ENCODE results near the gene PDGFD. TPM values are rescaled to one million over a fixed set of nuclear protein-coding genes. Genes with fewer than 3 reads are reported as not detected.
A peak's percentile ranks its signal among the peaks of the same experiment; 100 is the strongest.

The PDGFD gene
- total RNA-seq, 1 donor from 2014 or later = 10.9 TPM

DNA sequence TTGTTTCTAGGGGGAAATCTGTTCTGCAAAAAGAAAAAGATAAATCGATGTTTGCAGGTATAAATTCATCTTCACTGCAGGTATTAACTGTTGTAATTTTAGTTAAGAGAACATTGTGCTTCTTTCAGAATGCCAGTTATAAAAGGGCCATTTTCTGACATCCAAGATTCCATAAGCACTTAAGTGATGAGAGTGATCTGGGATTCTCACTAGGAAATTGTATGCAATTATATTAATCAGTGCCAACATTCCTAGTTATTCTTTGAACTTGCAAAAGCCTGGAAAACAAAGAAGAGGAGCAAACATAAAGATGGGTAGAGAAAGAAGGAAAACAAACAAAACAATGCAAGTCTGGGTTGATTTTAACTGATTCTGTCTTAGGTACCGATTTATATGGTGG is 122.2 kb downstream of the PDGFD start:
- Histone ChIP-seq H3K27ac (replicated peaks) (no peak overlapping the region), H3K27me3 (ENCODE audit: low read depth) (no peaks in the 10 kb centered on the region), H3K9me3 (replicated peaks) (peaks cover under 1% of the 10 kb centered on the region), H3K4me3 (no peak overlapping the region), H3K36me3 (no peaks in the 10 kb centered on the region), H3K4me1 (no peaks in the 10 kb centered on the region)
- intact Hi-C loops (cut with micrococcal nuclease) = no loop called here
- TF ChIP-seq, protein P1, sequence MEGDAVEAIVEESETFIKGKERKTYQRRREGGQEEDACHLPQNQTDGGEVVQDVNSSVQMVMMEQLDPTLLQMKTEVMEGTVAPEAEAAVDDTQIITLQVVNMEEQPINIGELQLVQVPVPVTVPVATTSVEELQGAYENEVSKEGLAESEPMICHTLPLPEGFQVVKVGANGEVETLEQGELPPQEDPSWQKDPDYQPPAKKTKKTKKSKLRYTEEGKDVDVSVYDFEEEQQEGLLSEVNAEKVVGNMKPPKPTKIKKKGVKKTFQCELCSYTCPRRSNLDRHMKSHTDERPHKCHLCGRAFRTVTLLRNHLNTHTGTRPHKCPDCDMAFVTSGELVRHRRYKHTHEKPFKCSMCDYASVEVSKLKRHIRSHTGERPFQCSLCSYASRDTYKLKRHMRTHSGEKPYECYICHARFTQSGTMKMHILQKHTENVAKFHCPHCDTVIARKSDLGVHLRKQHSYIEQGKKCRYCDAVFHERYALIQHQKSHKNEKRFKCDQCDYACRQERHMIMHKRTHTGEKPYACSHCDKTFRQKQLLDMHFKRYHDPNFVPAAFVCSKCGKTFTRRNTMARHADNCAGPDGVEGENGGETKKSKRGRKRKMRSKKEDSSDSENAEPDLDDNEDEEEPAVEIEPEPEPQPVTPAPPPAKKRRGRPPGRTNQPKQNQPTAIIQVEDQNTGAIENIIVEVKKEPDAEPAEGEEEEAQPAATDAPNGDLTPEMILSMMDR (IDR thresholded peaks at IDR 0.05; ENCODE audit: borderline replicate concordance) = no peak
- DNase-seq = no peak

DNA sequence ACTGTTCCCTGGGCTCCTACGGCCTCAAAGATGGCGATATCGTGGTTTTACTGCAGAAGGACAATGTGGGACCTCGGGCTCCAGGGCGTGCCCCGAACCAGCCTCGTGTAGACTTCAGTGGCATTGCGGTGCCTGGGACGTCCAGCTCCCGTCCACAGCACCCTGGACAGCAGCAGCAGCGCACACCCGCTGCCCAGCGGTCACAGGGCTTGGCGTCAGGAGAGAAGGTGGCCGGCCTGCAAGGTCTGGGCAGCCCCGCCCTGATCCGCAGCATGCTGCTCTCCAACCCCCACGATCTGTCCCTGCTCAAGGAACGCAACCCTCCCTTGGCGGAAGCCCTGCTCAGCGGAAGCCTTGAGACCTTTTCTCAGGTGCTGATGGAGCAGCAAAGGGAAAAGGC is 127.0 kb downstream of the PDGFD start:
- intact Hi-C loops (cut with micrococcal nuclease) = no loop called here

DNA sequence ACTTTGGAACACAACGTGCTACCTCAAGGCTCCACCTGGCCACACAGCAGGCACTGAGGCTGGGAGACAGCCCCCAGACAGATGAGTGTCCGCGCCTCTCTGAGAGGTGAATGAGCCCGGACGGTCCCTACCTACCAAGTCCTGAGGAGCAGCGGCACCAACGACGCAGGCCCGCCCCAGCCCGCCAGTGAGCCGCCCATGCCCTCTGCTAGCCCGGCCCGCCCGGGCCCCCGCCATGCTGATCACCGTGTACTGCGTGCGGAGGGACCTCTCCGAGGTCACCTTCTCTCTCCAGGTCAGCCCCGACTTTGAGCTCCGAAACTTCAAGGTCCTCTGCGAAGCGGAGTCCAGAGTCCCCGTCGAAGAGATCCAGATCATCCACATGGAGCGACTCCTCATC is 127.4 kb downstream of the PDGFD start, which contains the start of gene DDI1:
DDI1 (plus strand) TSS at position 53 of the 400 bp plus-strand sequence; CDS start at position 236, 183 bp downstream.
- Histone ChIP-seq H3K27me3 (ENCODE audit: low read depth) (no peaks in the 10 kb centered on the region), H3K27ac (replicated peaks) (no peak within 1 kb of the TSS), H3K4me1 (peaks cover 14% of the 10 kb centered on the region), H3K4me3 (no peak within 1 kb of the TSS), H3K9me3 (replicated peaks) (peaks cover 4% of the 10 kb centered on the region), H3K36me3 (no peaks in the 10 kb centered on the region)
- TF ChIP-seq, protein P1 (IDR thresholded peaks at IDR 0.05; ENCODE audit: borderline replicate concordance) = no peak
- no peak for DNase-seq
- intact Hi-C loops (cut with micrococcal nuclease) = no loop called here

More for the DNA sequence above, 127.0 kb downstream of the PDGFD start:
- Histone ChIP-seq H3K27me3 (ENCODE audit: low read depth) (no peaks in the 10 kb centered on the region), H3K4me3 (no peak overlapping the region), H3K36me3 (no peaks in the 10 kb centered on the region), H3K4me1 (peaks cover 14% of the 10 kb centered on the region), H3K27ac (replicated peaks) (no peak overlapping the region), H3K9me3 (replicated peaks) (peaks cover under 1% of the 10 kb centered on the region)
- no peak for DNase-seq
- TF ChIP-seq, protein P1 (IDR thresholded peaks at IDR 0.05; ENCODE audit: borderline replicate concordance) = no peak

DNA sequence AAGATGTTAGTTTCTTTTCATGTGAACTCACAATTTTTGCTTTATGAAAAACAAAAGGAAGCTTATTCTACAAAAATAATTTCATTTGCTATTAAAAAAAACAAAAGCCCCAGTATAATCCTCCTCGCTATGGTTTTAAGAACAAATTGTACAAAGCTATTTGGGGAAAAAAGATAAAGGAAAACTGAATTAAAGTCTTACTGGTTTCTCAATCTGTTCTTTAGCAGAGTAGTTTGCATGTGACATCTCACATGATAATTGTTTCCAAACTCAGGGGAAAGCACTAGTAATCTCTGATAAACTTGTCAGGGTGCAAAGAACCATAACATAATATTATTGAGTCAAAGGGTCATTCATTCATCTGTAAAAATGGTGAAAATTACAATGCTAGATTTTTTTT is 130.4 kb downstream of the PDGFD start:
- Histone ChIP-seq H3K4me1 (peaks cover 14% of the 10 kb centered on the region), H3K27ac (replicated peaks) (peak overlapping the region; percentile 41), H3K9me3 (replicated peaks) (peaks cover 10% of the 10 kb centered on the region), H3K27me3 (ENCODE audit: low read depth) (no peaks in the 10 kb centered on the region), H3K36me3 (no peaks in the 10 kb centered on the region), H3K4me3 (no peak overlapping the region)
- intact Hi-C loops (cut with micrococcal nuclease) = no loop called here
- TF ChIP-seq, protein P1 (IDR thresholded peaks at IDR 0.05; ENCODE audit: borderline replicate concordance) = no peak
- no peak for DNase-seq

DNA sequence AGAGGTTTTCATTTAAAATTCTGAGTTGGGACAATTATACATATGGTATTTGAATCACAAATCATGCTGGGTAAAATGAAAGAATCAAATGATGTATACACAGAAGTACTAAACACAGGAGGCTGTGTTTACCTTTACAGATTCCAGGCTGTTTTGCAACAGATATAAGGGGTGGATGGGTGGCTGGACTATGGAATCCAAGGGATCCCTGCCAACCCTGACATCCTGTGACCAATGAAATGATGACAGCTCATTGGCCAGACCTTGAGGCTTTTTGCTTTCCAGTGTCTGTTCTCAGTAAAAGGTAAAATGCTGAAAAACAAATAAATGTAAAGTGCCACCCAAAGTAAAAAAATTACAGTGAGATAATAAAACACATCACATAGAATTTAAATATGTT is 130.8 kb downstream of the PDGFD start:
- intact Hi-C loops (cut with micrococcal nuclease) = no loop called here
- Histone ChIP-seq H3K4me1 (peaks cover 14% of the 10 kb centered on the region), H3K36me3 (no peaks in the 10 kb centered on the region), H3K27ac (replicated peaks) (peak overlapping the region; percentile 41), H3K4me3 (no peak overlapping the region), H3K27me3 (ENCODE audit: low read depth) (no peaks in the 10 kb centered on the region), H3K9me3 (replicated peaks) (peaks cover 10% of the 10 kb centered on the region)
- TF ChIP-seq, protein P1 (IDR thresholded peaks at IDR 0.05; ENCODE audit: borderline replicate concordance) = no peak
- no peak for DNase-seq
